Neuronal stem cell (in vitro differentiated cells): ENCODE results near the gene GOLGA6L10.
"Not testable (repeated sequence)": the region's sequence is repeated elsewhere in the genome, so short reads cannot be mapped to it uniquely, and the experiment has no call there.

Experiments used
- DNase-seq: peaks from one replicate; pipeline ENCODE4 v3.0.0-alpha.2; 2013; ENCODE audit warnings: low spot score
- H2AFZ ChIP-seq: one replicate; pipeline ENCODE4 v1.6.1; 2013; ENCODE audit warnings: mild to moderate bottlenecking, low read length, inconsistent platforms
- H2AK5ac ChIP-seq: 2 replicates; pipeline ENCODE4 v1.6.1; 2013; ENCODE audit warnings: low read depth, mild to moderate bottlenecking, inconsistent platforms, low read length, moderate library complexity, mixed read lengths
- H2BK120ac ChIP-seq: 2 replicates; pipeline ENCODE4 v1.6.1; 2013; ENCODE audit warnings: low read depth, mild to moderate bottlenecking, inconsistent platforms, low read length, moderate library complexity, mixed read lengths
- H2BK12ac ChIP-seq: one replicate; pipeline ENCODE4 v1.6.1; 2013; ENCODE audit warnings: low read length, inconsistent platforms
- H2BK15ac ChIP-seq: 2 replicates; pipeline ENCODE4 v1.6.1; 2013; ENCODE audit warnings: mild to moderate bottlenecking, low read length, inconsistent platforms, mixed read lengths
- H2BK5ac ChIP-seq: one replicate; pipeline ENCODE4 v1.6.1; 2013; ENCODE audit warnings: inconsistent platforms, mild to moderate bottlenecking, low read length, moderate library complexity
- H3K14ac ChIP-seq: one replicate; pipeline ENCODE4 v1.6.1; 2013; ENCODE audit warnings: low read length, inconsistent platforms
- H3K18ac ChIP-seq: 2 replicates; pipeline ENCODE4 v1.6.1; 2013; ENCODE audit warnings: low read length, inconsistent platforms
- H3K23ac ChIP-seq: 2 replicates; pipeline ENCODE4 v1.6.1; 2013; ENCODE audit warnings: low read depth, mild to moderate bottlenecking, mixed read lengths, low read length, inconsistent platforms; ENCODE audit not compliant: poor library complexity
- H3K27ac ChIP-seq: replicated peaks from 3 replicates; pipeline ENCODE4 v1.5.1; 2013; ENCODE audit warnings: low read length, inconsistent platforms
- H3K27me3 ChIP-seq, 3 experiments: 2 replicates each; pipeline ENCODE4 v1.6.1; 2013; ENCODE audit warnings: low read length in 3 of 3, mild to moderate bottlenecking in 2 of 3, inconsistent platforms in 1 of 3, low read depth in 1 of 3, mixed read lengths in 1 of 3, moderate library complexity in 1 of 3; ENCODE audit not compliant: control insufficient read depth in 3 of 3, insufficient read depth in 3 of 3
- H3K36me3 ChIP-seq, 2 donors: replicated peaks in 1 of 2; 2 replicates each; pipeline ENCODE4 v1.6.1; 2013; ENCODE audit warnings: low read length in 2 of 2; ENCODE audit not compliant: control insufficient read depth in 2 of 2, insufficient read depth in 2 of 2
- H3K4ac ChIP-seq: 2 replicates; pipeline ENCODE4 v1.6.1; 2013; ENCODE audit warnings: inconsistent platforms, mild to moderate bottlenecking, low read length, moderate library complexity
- H3K4me1 ChIP-seq, 2 donors: 1 replicate in 1 of 2; 2 replicates in 1 of 2; pipeline ENCODE4 v1.6.1; 2013; ENCODE audit warnings: low read length in 2 of 2, low read depth in 1 of 2; ENCODE audit not compliant: control insufficient read depth in 2 of 2, insufficient read depth in 1 of 2
- H3K4me2 ChIP-seq: one replicate; pipeline ENCODE4 v1.6.1; 2013; ENCODE audit warnings: mild to moderate bottlenecking, low read length, inconsistent platforms; ENCODE audit not compliant: insufficient read depth, poor library complexity, severe bottlenecking
- H3K4me3 ChIP-seq, 2 donors: 2 replicates each; pipeline ENCODE4 v1.5.1; 2013; ENCODE audit warnings: low read length in 2 of 2, mild to moderate bottlenecking in 2 of 2, inconsistent platforms in 1 of 2, moderate library complexity in 1 of 2
- H3K79me1 ChIP-seq: one replicate; pipeline ENCODE4 v1.6.1; 2013; ENCODE audit warnings: low read depth, mild to moderate bottlenecking, inconsistent platforms, low read length, moderate library complexity
- H3K9ac ChIP-seq: one replicate; pipeline ENCODE4 v1.6.1; 2013; ENCODE audit warnings: mild to moderate bottlenecking, low read depth, low read length, inconsistent platforms; ENCODE audit not compliant: poor library complexity
- H3K9me3 ChIP-seq, 2 donors: replicated peaks in 1 of 2; 2 replicates each; pipeline versions ENCODE3 to v1.6.1; 2013; ENCODE audit warnings: low read length in 2 of 2, mild to moderate bottlenecking in 2 of 2, inconsistent platforms in 1 of 2, low read depth in 1 of 2, mixed read lengths in 1 of 2, moderate library complexity in 1 of 2; ENCODE audit not compliant: control insufficient read depth in 2 of 2, insufficient read depth in 1 of 2
- H4K8ac ChIP-seq: one replicate; pipeline ENCODE4 v1.6.1; 2013; ENCODE audit warnings: low read depth, mild to moderate bottlenecking, inconsistent platforms, low read length, moderate library complexity
- H4K91ac ChIP-seq: one replicate; pipeline ENCODE4 v1.6.1; 2013; ENCODE audit warnings: low read length, low read depth, mild to moderate bottlenecking, inconsistent platforms; ENCODE audit not compliant: poor library complexity
- WGBS, 2 donors: extraction: QIAGEN DNeasy Blood & Tissue Kit; methylation state at CpG; one replicate each; pipeline ENCODE4 v1.1.7; 2013; ENCODE audit warnings: missing lambda C conversion rate in 2 of 2, mixed read lengths in 1 of 2; ENCODE audit not compliant: insufficient read length in 2 of 2, insufficient replicate concordance in 1 of 2; ENCODE audit errors: extremely low coverage in 2 of 2; 5-methylcytosine and 5-hydroxymethylcytosine counted together

Gene GOLGA6L10

DNA sequence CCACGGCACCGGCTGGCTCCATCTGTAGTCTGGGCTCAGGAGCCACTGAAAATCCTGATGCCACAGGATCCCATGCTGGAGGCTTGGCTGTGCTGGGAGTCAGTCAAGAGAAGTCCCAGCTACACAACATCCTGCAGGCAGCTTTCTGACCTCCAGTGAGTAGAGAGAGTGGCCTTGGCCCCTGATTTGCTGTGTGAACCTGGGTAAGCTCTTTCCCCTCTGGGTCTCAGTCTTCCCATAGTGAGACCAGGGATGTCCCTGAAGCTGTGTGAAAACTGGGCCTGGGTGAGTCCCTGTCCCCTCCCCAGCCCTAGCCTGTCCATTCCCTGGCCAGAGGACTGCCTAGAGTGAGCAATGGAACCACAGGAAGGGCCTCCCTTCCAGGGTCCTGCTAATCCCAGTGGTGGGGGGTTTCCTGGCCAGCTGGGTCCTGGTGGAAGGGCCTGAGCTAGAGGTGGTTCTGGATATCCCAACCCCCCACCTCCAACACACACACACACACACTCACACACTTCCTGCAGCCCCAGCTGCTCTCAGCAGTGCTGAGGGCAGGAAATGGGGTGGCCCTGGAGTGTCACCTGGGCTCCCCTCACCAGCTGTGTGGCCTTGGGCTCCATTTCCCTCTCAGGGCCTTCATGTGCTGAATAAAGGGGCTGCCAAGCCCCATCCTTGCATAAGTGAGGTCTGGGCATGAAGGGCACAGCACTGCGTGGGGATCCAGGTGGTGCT is 17.5 kb downstream of the GOLGA6L10 start:
- H2AK5ac ChIP-seq, H3K27ac ChIP-seq, H4K91ac ChIP-seq, H3K23ac ChIP-seq, H3K14ac ChIP-seq, H2BK120ac ChIP-seq, H2AFZ ChIP-seq, H3K9me3 ChIP-seq, H3K4me2 ChIP-seq, H3K4me1 ChIP-seq, H3K4me3 ChIP-seq, H2BK15ac ChIP-seq, H3K36me3 ChIP-seq, DNase-seq, H3K4ac ChIP-seq, H3K18ac ChIP-seq, H4K8ac ChIP-seq, H3K79me1 ChIP-seq, H2BK12ac ChIP-seq, H3K9ac ChIP-seq, H3K27me3 ChIP-seq, H2BK5ac ChIP-seq: not testable (repeated sequence)
- WGBS, 2 donors: no CpG with 5 or more reads among the region's 3 CpGs

DNA sequence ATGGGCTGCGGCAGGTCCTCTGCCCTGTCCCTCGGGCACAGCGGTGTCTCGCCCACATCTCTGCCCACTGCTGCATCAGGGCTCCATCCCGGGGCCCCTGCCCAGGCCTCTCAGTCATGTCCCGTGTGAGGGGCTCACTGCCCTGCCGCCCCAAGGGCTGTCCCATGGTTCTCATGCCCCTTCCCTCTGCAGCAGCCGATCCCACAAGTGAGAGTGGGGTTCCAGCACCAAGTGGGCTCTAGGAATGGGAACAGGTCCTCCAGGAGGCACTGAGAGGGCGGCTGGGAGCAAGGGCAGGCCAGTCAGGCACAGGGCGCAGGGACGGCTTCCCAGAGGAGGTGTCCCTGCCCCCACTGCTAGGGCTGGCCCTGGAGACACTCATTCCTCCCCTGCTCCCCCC is 18.4 kb downstream of the GOLGA6L10 start:
- not testable (repeated sequence) for H3K36me3 ChIP-seq, H3K4me1 ChIP-seq, H2AFZ ChIP-seq, H2BK120ac ChIP-seq, H2BK12ac ChIP-seq, H3K27ac ChIP-seq, H3K4ac ChIP-seq, H3K79me1 ChIP-seq, H3K9ac ChIP-seq, H3K14ac ChIP-seq, H2BK15ac ChIP-seq, DNase-seq, H3K4me2 ChIP-seq, H3K4me3 ChIP-seq, H3K9me3 ChIP-seq, H3K23ac ChIP-seq, H4K8ac ChIP-seq, H3K18ac ChIP-seq, H3K27me3 ChIP-seq, H2BK5ac ChIP-seq, H2AK5ac ChIP-seq, H4K91ac ChIP-seq
- WGBS, 2 donors: no CpG with 5 or more reads among the region's 11 CpGs

DNA sequence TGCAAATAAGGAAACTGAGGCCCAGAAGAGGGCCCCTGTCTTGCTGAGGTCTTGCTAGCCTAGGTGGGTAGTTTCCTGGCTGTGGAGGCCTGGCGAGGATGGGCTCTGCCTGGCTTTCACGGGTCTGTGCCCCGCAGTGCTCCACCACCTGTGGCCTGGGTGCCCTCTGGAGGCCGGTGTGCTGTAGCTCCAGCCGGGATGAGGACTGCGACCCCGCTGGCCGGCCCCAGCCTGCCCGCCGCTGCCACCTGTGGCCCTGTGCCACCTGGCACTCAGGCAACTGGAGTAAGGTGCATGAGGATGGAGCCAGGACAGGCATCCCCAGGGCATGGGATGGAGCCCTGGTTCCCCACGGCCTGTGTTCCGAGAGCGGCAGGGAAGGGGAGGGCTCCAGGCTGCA is 20.2 kb downstream of the GOLGA6L10 start:
- not testable (repeated sequence) for H3K4ac ChIP-seq, H4K91ac ChIP-seq, H3K9ac ChIP-seq, H3K23ac ChIP-seq, H2BK120ac ChIP-seq, H3K14ac ChIP-seq, H3K4me1 ChIP-seq, H2AFZ ChIP-seq, H2AK5ac ChIP-seq, H2BK12ac ChIP-seq, H3K18ac ChIP-seq, H3K79me1 ChIP-seq, H2BK5ac ChIP-seq, DNase-seq, H4K8ac ChIP-seq, H3K27ac ChIP-seq, H3K36me3 ChIP-seq, H3K4me3 ChIP-seq, H2BK15ac ChIP-seq, H3K4me2 ChIP-seq, H3K27me3 ChIP-seq, H3K9me3 ChIP-seq
- WGBS, 2 donors: no CpG with 5 or more reads among the region's 13 CpGs

DNA sequence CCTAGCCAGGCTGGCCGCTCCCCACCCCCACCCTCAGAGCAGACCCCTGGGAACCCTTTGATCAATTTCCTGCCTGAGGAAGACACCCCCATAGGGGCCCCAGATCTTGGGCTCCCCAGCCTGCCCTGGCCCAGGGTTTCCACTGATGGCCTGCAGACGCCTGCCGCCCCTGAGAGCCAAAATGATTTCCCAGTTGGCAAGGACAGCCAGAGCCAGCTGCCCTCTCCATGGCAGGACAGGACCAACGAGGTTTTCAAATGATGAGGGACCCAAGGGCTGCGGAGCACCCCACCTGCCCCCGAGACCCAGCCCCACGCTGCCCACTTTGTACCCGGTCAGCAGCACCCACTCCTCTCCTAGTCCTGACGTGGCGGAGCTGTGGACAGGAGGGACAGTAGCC is 21.9 kb downstream of the GOLGA6L10 start:
- H2BK120ac ChIP-seq, H3K14ac ChIP-seq, H2BK15ac ChIP-seq, DNase-seq, H2BK5ac ChIP-seq, H3K27ac ChIP-seq, H4K91ac ChIP-seq, H2AFZ ChIP-seq, H3K4ac ChIP-seq, H2AK5ac ChIP-seq, H2BK12ac ChIP-seq, H3K79me1 ChIP-seq, H4K8ac ChIP-seq, H3K9ac ChIP-seq, H3K4me1 ChIP-seq, H3K9me3 ChIP-seq, H3K27me3 ChIP-seq, H3K23ac ChIP-seq, H3K4me2 ChIP-seq, H3K36me3 ChIP-seq, H3K4me3 ChIP-seq, H3K18ac ChIP-seq: not testable (repeated sequence)
- WGBS, 2 donors: no CpG with 5 or more reads among the region's 10 CpGs
